NK-92 (cell line): ENCODE results near the gene SH3BP4.

Experiments
- DNase-seq: peaks from one replicate; lab custom pipeline; 2025; ENCODE audit not compliant: unreplicated experiment; lab: John Stamatoyannopoulos, UW

The SH3BP4 gene

GRCh38 chr2:234997389-234997788 lies 45.6 kb downstream of the SH3BP4 start:
- DNase-seq = no peak

DNA sequence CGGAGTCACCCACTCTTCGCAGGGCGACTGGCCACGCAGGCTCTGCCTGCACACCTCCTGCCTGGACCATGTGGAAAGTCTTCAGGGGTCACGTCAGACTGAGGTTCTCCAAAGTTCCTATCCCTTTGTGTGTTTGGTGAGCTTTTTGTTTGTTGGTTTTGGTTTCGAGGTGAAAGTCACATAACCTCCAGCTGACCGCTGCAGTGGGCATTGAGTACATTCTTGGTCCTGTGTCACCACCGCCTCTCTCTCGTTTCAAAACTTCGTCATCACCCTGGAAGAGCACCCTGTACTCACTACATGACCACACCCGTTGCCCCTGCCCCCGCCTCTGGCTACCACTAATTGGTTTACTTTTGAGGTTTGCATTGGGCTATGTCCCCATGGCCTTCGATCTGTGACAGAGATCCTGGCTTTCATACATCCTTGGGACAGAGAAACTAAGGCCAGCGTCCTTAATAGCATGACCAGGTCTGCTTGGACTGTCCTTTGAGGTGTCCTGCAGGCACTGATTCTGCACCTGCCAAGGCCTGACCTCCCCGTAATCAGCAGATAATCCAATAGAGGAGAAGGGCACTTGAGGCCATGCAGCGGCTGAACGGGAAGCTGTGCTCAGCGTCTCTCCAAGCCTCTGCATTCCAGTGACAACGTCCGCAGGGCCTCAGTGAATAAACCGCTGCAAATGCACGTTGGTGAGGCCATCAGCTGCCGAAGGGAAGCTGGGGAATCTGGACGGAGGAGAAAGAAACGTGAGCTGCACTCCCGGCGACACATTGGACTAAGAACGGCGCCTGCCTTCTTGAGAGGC lies 46.8 kb downstream of the SH3BP4 start:
- DNase-seq = no peak

DNA sequence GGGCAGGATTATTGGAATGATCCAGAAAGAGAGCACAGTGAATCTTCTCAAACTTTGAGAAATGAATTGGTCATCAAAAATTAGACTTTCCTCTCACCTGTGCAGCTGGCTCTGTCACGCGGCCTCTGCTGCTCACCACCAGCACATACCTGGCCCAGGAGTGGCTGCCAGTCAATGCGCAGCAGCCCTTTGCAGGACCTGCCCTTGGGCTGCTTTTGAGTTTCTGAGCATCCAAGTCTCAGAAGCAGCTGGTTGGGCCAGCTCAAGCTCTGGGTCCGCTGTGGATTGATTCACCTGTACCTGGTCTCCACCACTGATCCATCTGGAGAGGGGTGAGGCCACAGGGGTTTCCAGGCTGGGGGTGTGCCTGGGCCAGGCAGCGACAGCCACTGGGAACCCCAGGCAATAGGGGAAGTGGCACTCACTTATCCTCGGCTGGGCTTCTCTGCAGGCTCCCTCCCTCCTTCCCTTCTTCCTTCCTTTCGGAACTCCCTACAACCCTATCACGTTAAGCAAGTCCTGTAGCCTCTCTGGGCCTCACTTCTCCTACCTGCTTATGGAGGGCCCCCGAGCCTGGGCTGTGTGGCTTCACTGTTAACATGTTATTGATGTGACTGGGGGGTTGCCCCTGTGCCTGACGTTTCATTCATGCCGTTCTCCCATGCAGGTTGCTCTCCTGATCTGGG lies 48.1 kb downstream of the SH3BP4 start:
- DNase-seq = no peak

DNA sequence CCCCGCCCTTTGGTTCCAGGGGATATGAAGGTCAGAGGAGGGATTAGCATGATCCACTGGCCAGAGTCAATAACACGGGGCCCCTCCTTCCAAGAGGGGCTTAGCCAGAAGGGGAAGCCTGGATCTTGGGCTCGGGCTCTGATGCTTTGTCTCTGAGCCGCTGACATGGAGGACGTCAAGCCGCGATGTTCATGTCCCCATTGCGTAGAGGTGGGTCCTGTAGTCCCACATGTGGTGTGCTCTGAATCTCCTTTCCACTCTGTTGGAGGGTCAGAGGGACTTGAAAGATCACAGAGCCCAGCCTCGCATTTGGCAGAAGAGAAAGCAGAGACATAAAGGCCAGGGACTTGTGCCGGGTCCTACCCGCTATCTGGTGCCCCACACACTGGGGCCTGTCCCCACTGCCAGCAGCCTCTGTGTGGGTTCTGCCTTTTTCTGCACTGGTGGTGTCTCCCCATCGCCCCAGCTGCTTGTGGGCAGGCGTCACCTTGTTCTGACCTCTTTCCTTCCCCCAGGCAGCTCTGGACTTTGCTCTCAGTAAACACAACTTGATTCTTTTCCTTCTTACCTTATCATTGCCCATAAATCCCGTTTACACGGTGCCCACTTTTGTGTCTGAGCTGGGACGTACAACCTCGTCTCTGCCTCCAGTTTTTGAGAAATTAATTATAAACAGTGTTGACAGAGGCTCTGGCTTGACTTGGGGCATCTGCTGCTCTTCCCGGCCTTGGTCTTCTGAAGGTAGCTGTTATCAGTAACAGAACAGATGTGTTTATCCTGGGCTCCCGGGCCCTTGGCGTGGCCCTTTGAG lies 48.8 kb downstream of the SH3BP4 start:
- no peak for DNase-seq

- DNase-seq = no peak
Measured at GRCh38 chr2:235001237-235002133, 49.7 kb downstream of the SH3BP4 start.

DNA sequence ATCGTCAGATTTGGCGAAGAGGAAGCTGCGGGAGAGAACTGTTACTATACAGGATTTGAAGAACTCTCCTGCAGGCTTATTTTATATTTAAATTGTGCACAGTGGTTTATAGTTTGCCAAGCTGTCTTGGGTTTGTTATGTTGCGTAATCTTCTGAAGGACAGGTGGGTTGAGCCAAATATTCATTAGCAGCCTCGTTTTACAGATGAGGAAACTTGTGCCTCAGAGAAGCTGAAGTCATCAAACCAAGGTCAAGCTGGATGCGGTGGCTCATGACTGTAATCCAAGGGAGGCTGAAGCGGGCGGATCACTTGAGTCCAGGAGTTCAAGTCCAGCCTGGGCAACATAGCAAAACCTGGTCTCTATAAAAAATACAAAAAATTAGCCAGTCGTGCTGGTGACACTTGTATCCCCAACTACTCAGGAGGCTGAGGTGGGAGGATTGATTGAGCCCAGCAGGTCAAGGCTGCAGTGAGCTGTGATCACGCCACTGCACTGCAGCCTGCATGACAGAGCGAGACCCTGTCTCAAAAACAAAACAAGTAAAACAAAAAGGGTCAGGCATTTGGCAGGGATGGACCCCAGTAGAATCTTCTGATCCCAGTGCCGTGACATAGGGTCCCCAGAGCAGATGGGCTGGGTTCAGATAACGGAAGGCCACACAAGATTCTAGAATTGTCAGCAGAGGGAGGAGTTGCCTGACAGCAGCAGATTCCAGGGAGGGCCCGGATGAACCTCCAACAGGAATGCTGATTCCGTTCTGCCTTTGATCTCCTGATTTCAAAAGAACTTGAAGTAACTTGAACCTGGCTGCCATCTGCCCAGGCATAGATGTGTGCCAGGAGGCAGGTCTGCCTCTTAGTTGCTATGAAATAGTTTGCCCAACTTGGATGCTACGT lies 50.6 kb downstream of the SH3BP4 start:
- no peak for DNase-seq

DNA sequence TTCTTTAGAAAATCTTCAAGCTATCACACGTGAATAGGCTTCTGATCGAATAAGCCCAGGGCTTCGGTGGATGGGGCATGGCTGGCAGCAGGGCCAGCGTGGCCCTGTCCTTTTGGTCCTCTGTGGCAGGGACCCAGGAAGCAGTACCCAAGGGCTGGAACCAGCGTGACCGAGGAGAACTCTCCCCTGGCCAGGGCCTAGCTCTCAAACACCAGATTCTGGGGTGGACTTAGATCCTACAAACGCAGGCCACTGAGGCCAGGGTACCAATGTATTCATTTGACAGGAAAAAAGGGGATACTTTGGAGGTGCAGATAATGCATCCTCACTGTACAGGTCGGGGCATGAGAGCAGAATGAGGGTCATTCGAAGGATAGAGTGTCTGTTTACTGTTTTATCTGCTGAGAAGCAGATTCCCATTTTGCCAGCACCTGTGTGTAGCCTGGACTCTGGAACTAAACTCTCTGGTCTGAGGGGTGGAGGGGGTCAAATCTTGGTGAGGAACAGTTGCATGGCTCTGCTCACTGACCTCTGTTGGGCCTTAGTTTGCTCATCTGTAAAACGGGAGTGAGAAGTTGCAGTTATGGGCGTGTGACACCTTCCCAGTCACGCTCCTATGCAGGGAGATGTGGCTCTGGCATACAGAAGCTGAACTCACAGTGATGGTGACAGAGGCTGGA lies 51.4 kb downstream of the SH3BP4 start:
- no peak for DNase-seq

DNA sequence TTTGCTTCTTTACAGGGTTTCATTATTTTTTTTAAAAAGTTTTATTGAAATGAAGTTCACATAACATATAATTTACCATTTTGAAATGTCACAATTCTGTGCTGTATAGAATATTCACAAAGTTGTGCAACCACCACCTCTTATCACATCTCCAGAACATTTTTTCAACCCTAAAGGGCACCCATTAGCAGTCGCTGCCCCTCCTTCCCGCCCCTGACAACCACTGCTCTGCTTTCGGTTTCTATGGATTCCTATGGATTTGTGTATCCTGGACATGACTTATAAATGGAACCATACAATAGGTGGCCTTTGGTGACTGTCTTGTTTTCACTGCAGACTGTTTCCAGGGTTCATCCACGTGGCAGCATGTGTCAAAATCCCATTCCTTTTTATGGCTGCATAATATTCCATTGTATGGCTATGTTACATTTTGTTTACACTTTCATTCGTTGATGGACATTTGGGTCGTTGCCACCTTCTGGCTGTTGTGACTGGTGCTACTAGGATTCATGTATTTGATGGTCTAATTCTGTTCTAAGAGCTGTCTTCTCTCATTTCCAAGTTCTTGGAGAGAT lies 52.6 kb downstream of the SH3BP4 start:
- no peak for DNase-seq

DNA sequence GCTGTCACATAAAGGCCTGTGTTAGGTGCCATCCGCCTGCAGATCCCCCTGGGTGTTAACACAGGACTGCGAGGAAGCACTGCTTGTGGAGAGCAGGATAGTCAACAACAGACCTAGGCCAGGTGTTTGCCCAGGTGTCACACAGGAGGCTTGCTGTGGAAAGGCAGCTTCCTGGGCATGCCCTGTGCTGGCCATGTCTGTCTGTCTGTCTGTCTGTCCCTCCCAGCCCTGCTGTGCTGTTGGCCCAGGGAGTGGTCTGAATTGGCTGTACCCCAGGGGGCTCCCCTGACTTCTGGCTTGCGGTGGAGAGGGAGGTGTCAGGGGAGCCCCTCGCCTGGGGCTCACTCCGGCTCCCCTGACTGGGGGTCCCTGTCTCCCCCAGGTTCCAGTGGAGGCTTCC lies 53.2 kb downstream of the SH3BP4 start:
- no peak for DNase-seq

GRCh38 chr2:235005603-235006259 lies 53.9 kb downstream of the SH3BP4 start:
- no peak for DNase-seq

DNA sequence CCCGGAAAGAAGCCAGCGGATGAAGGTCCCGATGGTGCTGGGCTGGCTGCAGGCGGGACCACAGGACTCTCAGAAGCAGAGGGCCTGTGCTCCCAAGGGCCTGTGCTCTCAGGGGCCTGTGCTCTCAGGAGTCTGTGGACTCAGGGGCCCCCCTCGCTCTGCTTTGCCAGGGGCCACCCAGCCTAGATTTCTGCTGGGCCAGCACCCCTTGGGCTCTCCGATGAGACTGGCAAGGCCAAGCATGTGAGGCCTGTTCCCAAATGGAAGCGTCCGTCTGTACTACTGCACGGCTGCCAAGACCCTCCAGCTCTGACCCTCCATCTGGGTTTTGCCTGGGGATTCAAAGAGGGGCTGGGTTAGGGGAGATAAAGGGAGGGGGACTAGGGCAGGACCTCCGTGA lies 54.6 kb downstream of the SH3BP4 start:
- DNase-seq = no peak

DNA sequence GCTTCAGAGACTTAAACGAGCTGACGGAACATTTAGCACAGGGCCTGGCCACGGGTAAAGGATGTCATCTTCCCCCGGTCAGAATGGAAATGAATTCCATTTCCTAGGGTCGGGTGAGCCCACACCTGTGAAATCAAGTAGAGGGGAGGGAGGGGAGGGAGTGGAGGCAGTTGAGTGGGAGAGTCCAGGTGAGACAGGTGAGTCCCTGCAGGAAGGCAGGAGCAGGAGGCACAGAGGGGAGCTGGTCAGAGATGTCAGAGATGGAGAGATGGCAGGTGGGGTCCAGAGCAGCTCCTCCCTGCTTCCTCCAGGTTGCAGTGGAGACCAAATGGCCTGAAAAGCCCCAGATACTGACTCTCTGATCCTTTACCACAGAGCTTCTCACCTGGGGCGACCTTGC lies 55.2 kb downstream of the SH3BP4 start:
- no peak for DNase-seq

GRCh38 chr2:235007664-235008457 lies 56.0 kb downstream of the SH3BP4 start:
- DNase-seq = no peak

- no peak for DNase-seq
Measured at GRCh38 chr2:235008584-235009044, 56.8 kb downstream of the SH3BP4 start.

- no peak for DNase-seq
Measured at GRCh38 chr2:235009081-235009480, 57.3 kb downstream of the SH3BP4 start.

DNA sequence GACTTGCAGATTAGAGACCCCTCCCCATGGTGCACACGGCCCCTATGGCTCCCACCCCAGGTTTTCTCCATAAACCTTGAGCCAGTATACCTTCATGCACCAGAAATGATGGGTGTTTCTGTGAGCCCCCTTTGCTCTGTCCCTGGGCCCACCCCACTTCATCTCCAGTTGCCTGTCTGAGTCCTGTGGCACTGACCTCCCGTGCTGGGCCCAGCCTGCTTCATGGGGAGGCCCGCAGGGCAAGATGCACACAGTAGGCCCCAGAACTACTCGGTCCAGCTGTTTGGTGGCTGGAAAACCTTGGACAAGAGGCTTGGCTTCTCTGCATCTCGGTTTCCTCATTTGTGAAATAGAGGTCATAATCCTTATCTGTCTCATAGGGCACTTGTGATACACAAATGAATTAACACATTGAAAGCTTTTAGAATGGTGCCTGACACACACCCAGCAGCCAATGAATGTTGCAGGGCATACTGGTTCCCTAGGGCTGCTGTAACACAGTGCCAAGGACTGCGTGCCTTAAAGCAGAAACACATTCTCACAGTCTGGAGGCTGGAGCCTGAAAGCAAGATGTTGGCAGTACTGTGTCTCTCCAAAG lies 58.4 kb downstream of the SH3BP4 start:
- DNase-seq = no peak

- no peak for DNase-seq
Measured at GRCh38 chr2:235011607-235011928, 59.8 kb downstream of the SH3BP4 start.
